Measurements from ENCODE around the gene PARVB.

The PARVB gene

GRCh38 chr22:44192816-44193534 lies 168.9 kb downstream of the PARVB start:
- no peak for DNase-seq (ENCODE audit: low read depth)
- TF ChIP-seq, protein P1, sequence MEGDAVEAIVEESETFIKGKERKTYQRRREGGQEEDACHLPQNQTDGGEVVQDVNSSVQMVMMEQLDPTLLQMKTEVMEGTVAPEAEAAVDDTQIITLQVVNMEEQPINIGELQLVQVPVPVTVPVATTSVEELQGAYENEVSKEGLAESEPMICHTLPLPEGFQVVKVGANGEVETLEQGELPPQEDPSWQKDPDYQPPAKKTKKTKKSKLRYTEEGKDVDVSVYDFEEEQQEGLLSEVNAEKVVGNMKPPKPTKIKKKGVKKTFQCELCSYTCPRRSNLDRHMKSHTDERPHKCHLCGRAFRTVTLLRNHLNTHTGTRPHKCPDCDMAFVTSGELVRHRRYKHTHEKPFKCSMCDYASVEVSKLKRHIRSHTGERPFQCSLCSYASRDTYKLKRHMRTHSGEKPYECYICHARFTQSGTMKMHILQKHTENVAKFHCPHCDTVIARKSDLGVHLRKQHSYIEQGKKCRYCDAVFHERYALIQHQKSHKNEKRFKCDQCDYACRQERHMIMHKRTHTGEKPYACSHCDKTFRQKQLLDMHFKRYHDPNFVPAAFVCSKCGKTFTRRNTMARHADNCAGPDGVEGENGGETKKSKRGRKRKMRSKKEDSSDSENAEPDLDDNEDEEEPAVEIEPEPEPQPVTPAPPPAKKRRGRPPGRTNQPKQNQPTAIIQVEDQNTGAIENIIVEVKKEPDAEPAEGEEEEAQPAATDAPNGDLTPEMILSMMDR (IDR thresholded peaks at IDR 0.05; ENCODE audit: low read length, missing control alignments) = no peak
- H3K4me3 ChIP-seq (replicated peaks; ENCODE audit: low read depth, low read length) = no peak overlapping the region

DNA sequence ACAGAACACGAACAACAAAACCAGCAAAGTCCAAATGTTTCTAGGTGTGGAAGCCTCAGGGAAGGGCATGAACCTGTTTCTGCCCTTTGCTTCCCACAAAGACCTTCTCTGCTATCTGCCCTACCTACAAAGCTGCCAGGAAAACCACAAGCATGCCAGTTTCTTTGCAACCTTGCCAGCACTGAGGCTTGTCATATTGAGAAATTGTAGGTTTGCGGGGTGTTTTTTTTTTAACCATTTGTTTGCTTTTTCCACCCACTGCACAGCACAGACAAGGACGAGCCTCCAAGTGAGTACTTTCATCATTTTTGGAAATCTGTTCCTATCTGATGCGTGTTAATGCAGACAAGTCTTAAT lies 169.4 kb downstream of the PARVB start:
- DNase-seq (ENCODE audit: low read depth) = no peak
- TF ChIP-seq, protein P1 (IDR thresholded peaks at IDR 0.05; ENCODE audit: low read length, missing control alignments) = no peak
- H3K4me3 ChIP-seq (replicated peaks; ENCODE audit: low read depth, low read length) = no peak overlapping the region

- H3K4me3 ChIP-seq (replicated peaks; ENCODE audit: low read depth, low read length) = no peak overlapping the region
- DNase-seq (ENCODE audit: low read depth) = no peak
- TF ChIP-seq, protein P1 (IDR thresholded peaks at IDR 0.05; ENCODE audit: low read length, missing control alignments) = no peak
These were observed 170.5 kb downstream of the PARVB start for GRCh38 chr22:44194569-44194968.

GRCh38 chr22:44195189-44195871 lies 171.2 kb downstream of the PARVB start:
- no peak for DNase-seq (ENCODE audit: low read depth)
- no peak overlapping the region for H3K4me3 ChIP-seq (replicated peaks; ENCODE audit: low read depth, low read length)
- TF ChIP-seq, protein P1 (IDR thresholded peaks at IDR 0.05; ENCODE audit: low read length, missing control alignments) = no peak

GRCh38 chr22:44196241-44196640 lies 172.1 kb downstream of the PARVB start:
- no peak for DNase-seq (ENCODE audit: low read depth)
- TF ChIP-seq, protein P1 (IDR thresholded peaks at IDR 0.05; ENCODE audit: low read length, missing control alignments) = no peak
- H3K4me3 ChIP-seq (replicated peaks; ENCODE audit: low read depth, low read length) = no peak overlapping the region

DNA sequence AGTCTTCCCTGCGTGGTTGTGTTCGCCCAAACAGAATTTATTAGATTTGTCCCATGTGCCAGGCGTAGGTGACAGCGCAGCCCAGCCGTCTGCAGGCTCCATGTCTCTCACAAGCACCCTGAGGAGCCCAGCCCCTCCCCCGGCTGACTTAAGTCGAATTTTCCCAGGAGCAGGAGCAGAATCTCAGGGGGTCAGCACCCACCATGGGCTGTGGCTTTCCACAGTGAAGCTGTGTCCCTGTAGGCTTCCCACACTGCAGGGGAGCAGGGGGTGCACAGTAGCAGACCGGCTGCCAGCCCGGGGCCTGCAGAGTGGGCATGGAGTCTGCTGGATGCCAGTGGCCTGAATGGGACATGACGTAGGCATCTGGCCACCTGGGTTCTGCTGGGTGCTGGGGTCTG lies 172.6 kb downstream of the PARVB start:
- TF ChIP-seq, protein P1 (IDR thresholded peaks at IDR 0.05; ENCODE audit: low read length, missing control alignments) = no peak
- no peak for DNase-seq (ENCODE audit: low read depth)

More for the DNA sequence above, 172.6 kb downstream of the PARVB start:
- H3K4me3 ChIP-seq (replicated peaks; ENCODE audit: low read depth, low read length) = no peak overlapping the region

Measured in fibroblast of pulmonary artery (primary cell).